K562 (cell line): ENCODE results near the gene ZNF200. TPM values are rescaled to one million over a fixed set of nuclear protein-coding genes. Genes with fewer than 3 reads are reported as not detected.

Source experiments
- BCOR ChIP-seq: fragments of 450-650 bp; IDR thresholded peaks from 2 replicates; pipeline ENCODE4 v1.6.1; 2016
- DLX4 ChIP-seq: fragments of 250-450 bp; sonication (Bioruptor Pico); IDR thresholded peaks from 2 replicates; pipeline ENCODE4 v1.6.1; 2021; ENCODE audit warnings: mild to moderate bottlenecking
- DMBX1 ChIP-seq: fragments of 250-450 bp; sonication (Bioruptor Pico); IDR thresholded peaks from 2 replicates; pipeline ENCODE4 v1.8.0; 2022; ENCODE audit warnings: inconsistent platforms, mild to moderate bottlenecking, moderate library complexity, borderline replicate concordance
- E2F3 ChIP-seq: fragments of 250-450 bp; sonication (Bioruptor Pico); IDR thresholded peaks from 2 replicates; pipeline ENCODE4 v1.4.0; 2020; ENCODE audit warnings: mild to moderate bottlenecking
- FIP1L1 ChIP-seq: fragments of 200-400 bp; formaldehyde crosslinking; IDR thresholded peaks from 2 replicates; pipeline ENCODE4 v1.6.1; 2018; ENCODE audit warnings: mild to moderate bottlenecking, low read depth, low read length; ENCODE audit not compliant: poor library complexity, severe bottlenecking
- ILK ChIP-seq: fragments of 450-650 bp; IDR thresholded peaks from 2 replicates; pipeline ENCODE4 v1.6.1; 2016; ENCODE audit warnings: missing genetic modification characterization, low read depth, mild to moderate bottlenecking, missing compliant biosample characterization, moderate library complexity, borderline replicate concordance
- LCOR ChIP-seq: sonication (generic); formaldehyde crosslinking; IDR thresholded peaks from 2 replicates; pipeline ENCODE4 v1.8.0; 2022; ENCODE audit warnings: mild to moderate bottlenecking, missing genetic modification reagents
- PCBP2 ChIP-seq: fragments of 200-400 bp; formaldehyde crosslinking; IDR thresholded peaks from 2 replicates; pipeline ENCODE4 v1.6.1; 2018; ENCODE audit warnings: low read length, low read depth, mild to moderate bottlenecking, moderate library complexity; ENCODE audit not compliant: poor library complexity, severe bottlenecking
- RREB1 ChIP-seq: fragments of 250-450 bp; sonication (Bioruptor Pico); IDR thresholded peaks from 2 replicates; pipeline ENCODE4 v1.4.0; 2020
- SLC30A9 ChIP-seq: fragments of 250-450 bp; sonication (Bioruptor Pico); IDR thresholded peaks from 2 replicates; pipeline ENCODE4 v1.8.0; 2022; ENCODE audit warnings: mild to moderate bottlenecking, moderate library complexity
- TRIM28 ChIP-seq: fragments of 450-650 bp; IDR thresholded peaks from 2 replicates; pipeline ENCODE4 v1.6.1; 2017
- XRCC5 ChIP-seq: fragments of 200-400 bp; formaldehyde crosslinking; IDR thresholded peaks from 2 replicates; pipeline ENCODE4 v1.6.1; 2017; ENCODE audit warnings: low read depth, mild to moderate bottlenecking, low read length
- ZNF239 ChIP-seq: fragments of 250-450 bp; sonication (Bioruptor Pico); IDR thresholded peaks from 2 replicates; pipeline ENCODE4 v1.4.0; 2020; ENCODE audit warnings: mild to moderate bottlenecking
- ZNF778 ChIP-seq: fragments of 450-650 bp; formaldehyde crosslinking; IDR thresholded peaks from 2 replicates; pipeline ENCODE4 v1.4.0; 2020; ENCODE audit warnings: mild to moderate bottlenecking, moderate library complexity
- ZNF785 ChIP-seq: fragments of 250-450 bp; sonication (Bioruptor Pico); IDR thresholded peaks from 2 replicates; pipeline ENCODE4 v1.4.0; 2020; ENCODE audit warnings: mild to moderate bottlenecking
- polyA plus RNA-seq, 8 experiments: library from polyadenylated mRNA; depleted of rRNA in 4 of 8; stranded (reverse) in 5 of 8; unstranded in 3 of 8; fragments of >200 nt; fragmentation: Nextera tagmentation in 2 of 8; fragmentation: Illumina TruSeq in 1 of 8; extraction: Ambion mirVana in 2 of 8; extraction: Trizol in 1 of 8; gene quantifications; 2 replicates each; pipeline versions ENCODE4 v1.2.1 to v1.2.3, GENCODE V29; 2011 to 2014; ENCODE audit warnings: inconsistent platforms in 1 of 8, missing spikeins in 1 of 8
- total RNA-seq, 7 experiments: library from RNA; depleted of rRNA in 6 of 7; stranded (reverse); fragments of >200 nt in 6 of 7; fragmentation: Illumina TruSeq in 2 of 7; extraction: Trizol in 2 of 7; gene quantifications; 2 replicates each; pipeline versions ENCODE4 v1.2.1 to v1.2.3, GENCODE V29; 2011 to 2021; ENCODE audit warnings: low replicate concordance in 1 of 7
- TF ChIP-seq, protein P1 (sequence below): fragments of 250-450 bp; sonication (Bioruptor Pico); IDR thresholded peaks from 2 replicates; pipeline ENCODE4 v1.4.0; 2020; ENCODE audit warnings: mild to moderate bottlenecking
- TF ChIP-seq, protein P2 (sequence below): sonication (generic); formaldehyde crosslinking; IDR thresholded peaks from 2 replicates; pipeline ENCODE4 v1.8.0; 2022; ENCODE audit warnings: mild to moderate bottlenecking, missing genetic modification reagents, borderline replicate concordance

Gene ZNF200
- total and polyA plus RNA-seq, 9 of the 15 experiments (the other 6 are each of a cell fraction or from before 2014, with no cell fraction given), result 4.8 to 14.5 (median 9.2) TPM

- TF ChIP-seq ZNF778 (CRISPR knock-in tag) (no peak), DLX4 (CRISPR knock-in tag) (no peak), PCBP2 (no peak), ZNF785 (CRISPR knock-in tag) (no peak), FIP1L1 (no peak), RREB1 (peak; percentile 84; the same call in 1 of the 2 replicates), BCOR (peak; percentile 20; the same call in 1 of the 2 replicates), DMBX1 (CRISPR knock-in tag) (0 out of 2 replicates have a peak, but pooled peaks have one; percentile 12), E2F3 (CRISPR knock-in tag) (0 out of 2 replicates have a peak, but pooled peaks have one; percentile 32), ILK (no peak), TRIM28 (0 out of 2 replicates have a peak, but pooled peaks have one; percentile 1), XRCC5 (no peak), SLC30A9 (CRISPR knock-in tag) (no peak), ZNF239 (CRISPR knock-in tag) (peak; percentile 19; the same call in 1 of the 2 replicates), LCOR (CRISPR knock-in tag) (no peak; the same call in 1 of the 2 replicates)
- TF ChIP-seq, protein P1, sequence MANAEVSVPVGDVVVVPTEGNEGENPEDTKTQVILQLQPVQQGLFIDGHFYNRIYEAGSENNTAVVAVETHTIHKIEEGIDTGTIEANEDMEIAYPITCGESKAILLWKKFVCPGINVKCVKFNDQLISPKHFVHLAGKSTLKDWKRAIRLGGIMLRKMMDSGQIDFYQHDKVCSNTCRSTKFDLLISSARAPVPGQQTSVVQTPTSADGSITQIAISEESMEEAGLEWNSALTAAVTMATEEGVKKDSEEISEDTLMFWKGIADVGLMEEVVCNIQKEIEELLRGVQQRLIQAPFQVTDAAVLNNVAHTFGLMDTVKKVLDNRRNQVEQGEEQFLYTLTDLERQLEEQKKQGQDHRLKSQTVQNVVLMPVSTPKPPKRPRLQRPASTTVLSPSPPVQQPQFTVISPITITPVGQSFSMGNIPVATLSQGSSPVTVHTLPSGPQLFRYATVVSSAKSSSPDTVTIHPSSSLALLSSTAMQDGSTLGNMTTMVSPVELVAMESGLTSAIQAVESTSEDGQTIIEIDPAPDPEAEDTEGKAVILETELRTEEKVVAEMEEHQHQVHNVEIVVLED (CRISPR knock-in tag), result no peak
- TF ChIP-seq, protein P2, sequence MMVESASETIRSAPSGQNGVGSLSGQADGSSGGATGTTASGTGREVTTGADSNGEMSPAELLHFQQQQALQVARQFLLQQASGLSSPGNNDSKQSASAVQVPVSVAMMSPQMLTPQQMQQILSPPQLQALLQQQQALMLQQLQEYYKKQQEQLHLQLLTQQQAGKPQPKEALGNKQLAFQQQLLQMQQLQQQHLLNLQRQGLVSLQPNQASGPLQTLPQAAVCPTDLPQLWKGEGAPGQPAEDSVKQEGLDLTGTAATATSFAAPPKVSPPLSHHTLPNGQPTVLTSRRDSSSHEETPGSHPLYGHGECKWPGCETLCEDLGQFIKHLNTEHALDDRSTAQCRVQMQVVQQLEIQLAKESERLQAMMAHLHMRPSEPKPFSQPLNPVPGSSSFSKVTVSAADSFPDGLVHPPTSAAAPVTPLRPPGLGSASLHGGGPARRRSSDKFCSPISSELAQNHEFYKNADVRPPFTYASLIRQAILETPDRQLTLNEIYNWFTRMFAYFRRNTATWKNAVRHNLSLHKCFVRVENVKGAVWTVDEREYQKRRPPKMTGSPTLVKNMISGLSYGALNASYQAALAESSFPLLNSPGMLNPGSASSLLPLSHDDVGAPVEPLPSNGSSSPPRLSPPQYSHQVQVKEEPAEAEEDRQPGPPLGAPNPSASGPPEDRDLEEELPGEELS (CRISPR knock-in tag), result no peak
Observed at GRCh38 chr16:3283543-3284447, 48.8 kb upstream of the ZNF200 start (continued).
